Measurements from ENCODE around the gene MFF.

The MFF gene

GRCh38 chr2:227406177-227407031, 81.4 kb downstream of the MFF start:
- no peak for DNase-seq (ENCODE audit: low read depth in 2 of 2)
